Hematopoietic multipotent progenitor cell treated with erythropoietin and hydrocortisone succinate and interleukin-3 and kit ligand, for 6 days (in vitro differentiated cells): ENCODE data around the gene ANXA10.
"Not testable (repeated sequence)": the region's sequence is repeated elsewhere in the genome, so short reads cannot be mapped to it uniquely, and the experiment has no call there.

Source experiments
- DNase-seq: peaks from one replicate; pipeline ENCODE4 v3.0.0-alpha.2; 2015

The ANXA10 gene

DNA sequence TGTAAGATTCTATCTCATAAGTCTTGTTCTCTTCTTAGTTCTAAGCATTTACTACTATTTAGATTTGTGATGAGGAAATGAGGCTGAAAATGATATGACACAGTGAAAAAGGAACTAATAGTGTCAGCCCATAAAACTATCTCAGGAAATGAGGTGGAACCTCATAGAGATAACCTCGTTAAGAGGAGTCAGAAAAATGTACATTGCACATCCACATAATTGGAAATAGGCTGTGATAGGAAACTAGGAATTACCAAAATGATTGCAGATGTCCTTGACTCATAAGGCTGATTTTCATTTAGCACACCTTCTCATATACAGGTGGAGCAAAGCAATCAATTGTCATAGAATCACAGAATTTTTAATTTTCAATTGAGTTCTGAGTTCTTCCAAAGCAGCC is 26.8 kb downstream of the ANXA10 start:
- no peak for DNase-seq

DNA sequence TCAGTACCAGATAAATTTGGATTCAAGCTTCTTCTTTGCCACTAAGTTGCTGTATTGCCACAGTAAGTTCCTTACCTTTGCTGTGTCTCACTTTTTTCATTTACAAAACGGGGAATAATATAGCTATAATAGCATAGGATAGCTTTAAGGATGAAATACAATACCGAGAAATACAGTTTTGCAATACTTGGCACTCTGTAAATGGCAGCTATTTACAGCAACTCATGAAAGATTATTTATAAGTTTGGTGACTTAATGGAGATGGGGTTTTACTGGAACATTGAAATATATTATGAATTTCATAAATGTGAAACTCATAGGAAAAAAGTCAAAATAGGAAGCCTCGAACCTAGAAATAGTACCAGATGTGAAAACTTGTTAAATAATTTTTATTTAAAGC is 27.6 kb downstream of the ANXA10 start:
- DNase-seq, result no peak

DNA sequence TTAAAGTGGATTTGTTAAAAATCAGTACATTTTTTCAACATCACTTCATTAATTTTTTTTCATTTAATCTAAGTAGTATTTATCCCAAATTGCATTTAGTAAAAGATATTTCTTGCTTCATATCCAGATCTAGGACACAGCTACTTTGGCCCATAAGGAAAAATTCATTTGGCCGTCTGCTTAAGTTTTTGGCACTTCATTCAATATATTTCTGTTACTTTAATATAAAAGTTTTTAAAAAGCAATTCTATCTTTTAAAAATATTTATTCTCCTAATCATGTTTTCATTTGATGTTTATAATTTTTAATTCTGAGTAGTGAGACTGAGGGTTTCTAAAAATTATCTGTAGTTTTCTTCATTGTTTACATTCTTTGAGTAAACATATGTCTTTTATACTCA is 28.5 kb downstream of the ANXA10 start:
- no peak for DNase-seq

DNA sequence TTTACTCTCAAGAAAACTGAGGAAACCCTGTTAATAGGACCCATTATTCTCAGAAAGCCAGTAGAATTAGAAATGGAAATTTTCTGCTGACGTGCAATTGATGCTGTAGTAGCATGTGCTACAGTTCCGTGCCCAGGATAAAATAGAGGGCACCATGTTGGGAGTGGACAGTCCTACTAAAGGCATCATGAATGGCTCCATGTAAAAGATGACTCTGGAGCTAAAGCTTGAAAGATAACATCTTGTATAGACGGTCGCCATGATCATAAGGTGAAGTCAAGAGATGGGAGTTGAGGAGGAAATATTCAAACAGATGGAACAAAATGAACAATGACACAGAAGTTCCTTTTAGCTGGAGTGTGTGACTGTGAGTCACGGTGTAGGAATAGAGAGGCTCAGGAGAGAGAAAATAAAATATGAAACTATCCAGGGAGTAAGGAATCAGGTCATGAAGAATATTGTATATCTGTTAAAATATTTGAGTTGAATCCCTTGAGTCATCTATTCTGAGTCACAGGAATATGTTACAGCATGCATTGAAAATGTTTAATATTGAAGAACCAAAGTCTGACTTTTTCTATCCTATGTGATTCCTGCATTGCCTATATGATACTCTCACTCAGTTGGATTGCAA is 31.8 kb downstream of the ANXA10 start:
- DNase-seq, result no peak

DNA sequence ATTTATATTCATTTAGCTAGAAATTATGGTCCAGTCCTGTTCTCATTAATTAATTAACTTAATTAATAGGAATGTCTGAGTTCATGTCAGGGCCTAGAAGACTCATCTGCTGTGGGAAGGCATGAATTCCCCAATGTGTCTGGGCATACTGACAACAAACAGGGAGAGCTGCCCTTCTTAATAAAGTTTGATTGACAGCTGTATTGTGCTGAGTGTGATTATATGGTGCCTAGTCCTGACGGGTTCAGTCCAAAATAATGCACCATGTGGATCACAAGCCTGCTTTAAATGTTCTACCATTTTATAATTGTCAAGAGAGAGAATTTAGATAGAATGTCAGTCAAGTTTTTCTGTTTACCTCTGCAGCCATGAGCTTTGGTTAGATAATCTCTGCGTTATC is 34.6 kb downstream of the ANXA10 start:
- no peak for DNase-seq

DNA sequence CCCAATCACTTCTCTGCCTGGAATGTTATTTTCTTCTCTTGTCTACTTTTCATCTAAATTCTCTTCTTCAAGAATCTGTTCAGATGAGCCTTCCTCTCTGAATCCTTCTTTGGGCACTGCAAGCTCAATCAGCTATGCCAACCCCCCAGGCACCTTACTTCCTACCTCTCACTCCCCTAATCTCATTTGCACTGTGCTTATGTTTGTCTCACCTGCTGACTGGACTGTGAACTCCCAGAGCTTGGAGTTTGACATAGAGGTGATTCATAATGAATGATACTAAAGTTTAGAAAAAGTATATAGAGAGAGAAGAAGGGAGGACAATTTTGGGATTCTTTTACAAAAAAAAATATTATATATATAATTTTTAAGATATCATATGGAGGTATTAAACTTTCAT is 36.3 kb downstream of the ANXA10 start:
- no peak for DNase-seq

DNA sequence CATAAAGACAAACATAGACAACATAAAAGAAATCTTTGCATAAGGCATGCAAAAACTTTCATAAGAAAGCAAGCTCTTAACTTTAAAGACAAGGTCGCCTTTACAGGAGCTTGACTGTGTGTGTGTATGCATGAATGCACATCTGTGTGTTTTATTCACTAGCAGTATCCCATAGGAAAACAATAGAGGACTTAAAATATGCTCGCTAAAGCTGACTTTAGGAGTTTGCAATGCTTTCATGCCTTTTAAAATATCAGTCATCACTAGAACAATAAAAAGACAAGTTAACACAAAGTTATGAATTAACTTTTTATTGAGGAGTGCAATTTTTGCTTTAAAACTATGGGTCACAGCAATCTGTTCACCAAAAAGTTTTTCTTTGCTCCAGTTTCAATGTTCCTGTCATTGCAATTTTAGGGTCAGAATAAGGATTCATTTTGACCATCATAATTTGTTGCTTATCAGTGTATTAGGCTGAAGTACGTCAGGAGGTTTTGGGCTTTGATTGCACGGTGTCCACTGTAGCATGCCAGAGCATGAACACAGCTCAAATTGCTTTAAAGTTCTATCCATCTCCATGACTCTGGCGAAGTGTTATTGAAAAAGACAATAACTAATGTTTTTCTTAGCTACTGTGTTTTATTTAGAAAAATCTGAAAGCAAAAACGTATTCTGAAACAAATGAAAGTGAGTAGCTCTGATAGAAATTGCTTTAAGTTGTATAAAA is 36.9 kb downstream of the ANXA10 start:
- no peak for DNase-seq

DNA sequence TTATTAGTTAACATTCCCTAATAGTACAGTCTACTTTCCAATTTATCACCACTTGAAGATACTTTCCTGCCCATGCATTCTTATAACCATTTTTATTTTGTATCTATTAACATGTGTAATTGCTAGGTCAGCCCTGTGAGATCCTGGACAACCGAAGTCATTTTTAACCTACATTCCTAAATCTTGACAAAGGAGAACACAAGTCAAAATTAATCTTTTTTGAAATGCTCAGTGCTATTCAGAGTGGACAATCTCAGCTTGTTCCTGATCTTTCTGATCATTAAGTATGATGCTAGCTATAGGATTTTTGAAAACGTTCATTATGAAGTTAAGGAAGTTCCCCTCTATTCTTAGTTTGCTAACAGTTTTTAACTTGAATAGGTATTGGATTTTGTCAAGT is 37.5 kb downstream of the ANXA10 start:
- DNase-seq, result no peak

DNA sequence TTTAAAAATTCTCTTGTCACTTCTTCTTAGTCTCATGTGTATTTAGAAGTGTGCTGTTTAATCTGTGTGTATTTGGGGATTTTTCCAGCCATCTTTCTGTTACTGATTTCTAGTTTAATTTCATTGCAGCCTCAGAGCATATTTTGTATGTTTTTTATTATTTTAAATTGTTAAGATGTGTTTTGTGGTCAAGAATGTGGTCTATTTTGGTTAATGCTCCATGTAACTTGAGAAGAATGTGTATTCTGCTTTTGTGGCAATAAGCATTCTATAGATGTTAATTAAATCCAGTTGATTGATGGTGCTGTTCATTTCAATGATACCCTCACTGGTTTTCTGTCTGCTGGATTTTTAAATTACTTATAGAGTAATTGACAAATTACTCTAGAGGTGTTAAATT is 38.9 kb downstream of the ANXA10 start:
- no peak for DNase-seq

DNA sequence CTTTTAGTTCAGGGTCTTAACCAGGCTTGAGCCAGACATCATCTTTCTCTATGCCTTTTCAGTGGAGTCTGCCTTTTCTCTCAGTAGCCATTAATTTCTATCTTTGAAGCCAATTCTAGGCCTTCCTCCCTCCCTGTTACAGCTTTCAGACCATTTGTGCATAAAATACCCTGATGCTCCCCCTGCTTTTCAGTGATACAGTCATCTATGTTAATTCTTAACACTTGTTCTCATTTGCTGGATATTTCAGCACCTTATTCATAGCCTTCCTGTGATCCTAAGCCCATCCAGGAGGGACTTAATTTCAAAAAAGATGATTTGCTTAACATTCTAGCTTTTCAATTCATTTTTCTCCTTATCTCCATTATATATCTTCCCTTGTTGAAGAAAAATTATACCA is 42.3 kb downstream of the ANXA10 start:
- no peak for DNase-seq

DNA sequence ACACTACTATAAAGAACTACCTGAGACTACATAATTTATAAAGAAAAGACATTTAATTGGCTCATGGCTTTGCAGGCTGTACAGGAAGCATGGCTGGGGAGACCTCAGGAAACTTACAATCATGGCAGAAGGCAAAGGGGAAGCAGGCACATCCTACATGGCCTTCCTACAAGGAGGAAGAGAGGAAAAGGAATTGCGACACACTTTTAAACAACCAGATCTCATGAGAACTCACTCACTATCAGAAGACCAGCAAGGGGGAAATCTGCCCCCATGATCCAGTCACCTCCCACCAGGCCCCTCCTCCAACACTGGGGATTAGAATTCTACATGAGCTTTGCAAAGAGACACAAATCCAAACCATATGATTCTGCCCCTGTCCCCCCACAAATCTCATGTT is 43.5 kb downstream of the ANXA10 start:
- not testable (repeated sequence) for DNase-seq

DNA sequence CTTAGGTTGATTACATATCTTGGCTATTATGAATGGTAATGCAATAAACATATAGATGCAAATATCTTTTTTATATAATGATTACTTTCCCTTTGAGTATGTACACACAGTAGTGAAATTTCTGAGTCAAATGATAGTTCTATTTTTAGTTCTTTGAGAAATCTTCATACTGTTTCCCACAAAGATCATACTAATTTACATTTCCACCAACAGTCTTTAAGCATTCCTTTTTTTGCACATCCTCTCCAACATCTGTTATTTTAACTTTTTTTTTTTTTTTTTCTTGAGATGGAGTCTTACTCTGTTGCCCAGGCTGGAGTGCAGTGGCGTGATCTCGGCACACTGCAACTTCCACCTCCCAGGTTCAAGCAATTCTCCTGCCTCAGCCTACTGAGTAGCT is 45.4 kb downstream of the ANXA10 start:
- not testable (repeated sequence) for DNase-seq

DNA sequence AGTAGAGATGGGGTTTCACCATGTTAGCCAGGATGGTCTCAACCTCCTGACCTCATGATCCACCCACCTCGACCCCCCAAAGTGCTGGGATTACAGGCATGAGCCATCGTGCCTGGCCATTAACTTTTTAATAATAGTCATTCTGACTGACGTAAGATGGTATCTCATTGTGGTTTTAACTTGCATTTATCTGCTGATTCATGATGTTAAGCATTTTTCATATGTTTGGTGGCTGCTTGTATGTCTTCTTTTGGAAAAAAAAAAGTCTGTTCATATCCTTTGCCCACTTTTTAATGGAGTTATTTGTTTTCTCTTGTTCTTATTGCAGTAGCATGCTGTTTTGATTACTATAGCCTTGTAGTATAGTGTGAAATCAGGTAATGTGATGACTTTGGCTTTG is 45.8 kb downstream of the ANXA10 start:
- peak; percentile 10 for DNase-seq

DNA sequence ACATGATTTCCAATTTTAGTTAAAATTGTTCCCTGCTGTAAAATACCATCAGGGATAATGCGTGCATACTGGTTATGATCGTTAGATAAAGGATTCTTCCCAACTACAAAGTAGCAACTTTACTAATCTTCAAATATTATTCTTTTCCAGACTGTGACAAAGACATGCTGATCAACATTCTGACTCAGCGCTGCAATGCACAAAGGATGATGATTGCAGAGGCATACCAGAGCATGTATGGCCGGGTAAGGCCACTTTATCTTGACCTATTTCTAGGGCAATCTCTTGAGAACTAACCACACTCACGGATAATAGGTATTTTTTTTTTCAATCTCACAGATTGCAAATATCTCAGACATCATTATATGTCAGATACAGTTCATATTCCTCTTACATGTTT is 47.0 kb downstream of the ANXA10 start:
- DNase-seq, result no peak

DNA sequence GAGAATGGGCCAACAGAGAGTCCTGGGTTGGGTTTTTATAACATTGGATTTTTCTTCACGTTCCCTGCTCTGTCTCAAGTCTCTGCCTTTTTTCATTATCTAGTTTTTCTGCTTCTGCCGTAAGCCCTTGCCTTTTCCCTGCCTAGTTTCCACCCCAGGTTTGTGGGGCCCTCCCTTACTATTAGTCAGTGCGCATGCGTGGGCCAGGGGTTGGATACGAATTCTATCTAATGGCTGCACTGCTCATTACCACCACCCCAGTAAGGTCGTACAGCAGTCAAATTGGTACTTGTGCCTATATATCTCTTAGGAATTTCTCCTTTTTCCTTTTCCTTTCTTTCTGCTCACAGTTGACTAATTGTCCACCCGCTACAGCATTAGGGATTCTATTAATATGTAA is 49.4 kb downstream of the ANXA10 start:
- no peak for DNase-seq

DNA sequence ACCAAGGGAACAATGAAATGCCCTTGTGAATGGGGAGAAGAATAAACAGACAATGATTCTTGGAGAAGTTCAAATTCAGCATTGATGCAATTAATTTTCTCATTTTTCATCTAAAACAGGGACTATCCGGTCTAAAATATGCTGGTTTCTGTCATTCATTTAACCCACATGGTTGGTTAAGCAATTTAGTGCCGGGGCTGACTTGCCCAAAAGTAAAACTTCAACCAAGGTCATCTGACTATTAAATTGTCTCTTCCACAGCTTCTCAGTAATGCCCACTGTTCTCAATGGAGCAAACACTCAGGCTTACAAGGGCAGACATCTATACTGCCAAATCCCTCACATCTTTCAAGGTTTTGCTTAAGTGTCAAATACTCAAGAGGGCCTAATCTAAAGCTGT is 51.3 kb downstream of the ANXA10 start:
- DNase-seq, result no peak

DNA sequence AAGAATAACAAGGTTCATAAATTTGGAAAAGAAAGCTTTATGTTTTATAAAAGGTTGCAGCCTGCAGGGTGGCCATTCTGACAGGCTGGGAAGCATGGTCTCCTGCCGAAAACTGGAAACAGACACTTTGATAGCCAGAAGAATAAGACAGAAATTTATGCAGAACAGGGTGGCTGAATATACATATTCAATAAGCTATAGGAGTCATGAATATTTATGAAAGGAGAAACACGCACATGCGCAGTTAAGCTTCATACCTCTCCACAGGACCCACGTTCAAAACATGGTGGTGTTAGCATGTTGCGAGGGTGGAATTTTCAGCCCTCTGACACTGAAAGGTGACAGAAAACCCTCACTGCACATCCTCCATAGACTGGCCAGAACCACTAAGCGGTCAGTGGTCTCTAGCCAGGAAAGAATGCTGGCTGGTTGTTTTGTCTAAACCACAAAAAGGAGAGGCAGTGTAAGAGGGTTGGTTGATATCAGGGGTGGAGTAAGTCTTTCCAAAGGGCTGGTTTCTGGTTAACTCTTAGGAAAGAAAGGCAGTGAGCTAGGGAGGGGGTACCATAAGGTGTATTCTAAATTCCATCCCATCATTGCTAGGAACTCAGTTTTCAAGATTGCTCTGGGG is 58.2 kb downstream of the ANXA10 start:
- no peak for DNase-seq

DNA sequence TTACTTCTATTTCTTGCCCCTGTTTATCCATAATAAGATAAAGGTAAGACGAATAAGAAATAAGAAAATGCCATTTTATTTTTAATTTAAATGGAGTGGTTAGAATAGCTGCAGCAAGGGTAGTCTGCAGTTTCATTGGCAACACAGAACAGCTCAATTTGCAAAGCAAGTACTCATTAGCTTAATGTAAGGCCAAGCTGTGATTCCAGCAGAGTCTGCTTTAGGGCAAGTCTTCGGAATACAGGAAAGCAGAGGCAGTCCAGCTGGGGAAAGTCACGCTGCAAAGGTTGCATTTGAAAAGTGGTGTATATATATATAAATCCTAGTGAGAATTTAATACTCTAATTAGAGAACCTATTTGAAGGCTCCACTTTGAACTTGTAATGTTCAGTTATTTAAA is 59.0 kb downstream of the ANXA10 start:
- no peak for DNase-seq

DNA sequence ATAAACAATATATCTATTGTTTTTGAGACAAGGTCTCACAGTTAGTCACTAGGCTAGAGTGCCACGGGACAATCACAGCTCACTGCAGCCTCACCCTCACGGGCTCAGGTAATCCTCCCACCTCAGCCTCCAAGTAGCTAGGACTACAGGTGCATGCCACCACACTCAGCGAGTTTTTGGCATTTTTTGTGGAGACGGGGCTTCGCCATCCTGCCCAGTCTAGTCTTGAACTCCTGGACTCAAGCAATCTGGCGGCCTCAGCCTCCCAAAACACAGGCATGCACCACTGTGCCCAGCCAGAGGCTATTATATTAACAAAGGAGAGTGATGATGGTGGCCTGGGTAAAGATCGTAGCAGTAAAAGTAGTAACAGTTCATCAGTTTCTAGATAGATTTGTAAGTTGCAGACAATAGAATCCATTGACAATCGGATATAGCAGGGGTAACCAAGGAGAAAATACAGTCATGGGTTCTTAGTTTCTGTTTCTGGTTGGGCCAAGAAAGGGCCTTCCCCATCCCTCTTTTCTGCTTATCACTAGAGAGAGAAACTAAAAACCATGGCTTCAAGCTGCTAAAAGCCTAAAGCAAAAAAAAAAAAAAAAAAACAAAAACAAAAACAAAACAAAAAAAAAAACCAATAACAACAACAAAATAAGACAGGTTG is 60.6 kb downstream of the ANXA10 start:
- no peak for DNase-seq

DNA sequence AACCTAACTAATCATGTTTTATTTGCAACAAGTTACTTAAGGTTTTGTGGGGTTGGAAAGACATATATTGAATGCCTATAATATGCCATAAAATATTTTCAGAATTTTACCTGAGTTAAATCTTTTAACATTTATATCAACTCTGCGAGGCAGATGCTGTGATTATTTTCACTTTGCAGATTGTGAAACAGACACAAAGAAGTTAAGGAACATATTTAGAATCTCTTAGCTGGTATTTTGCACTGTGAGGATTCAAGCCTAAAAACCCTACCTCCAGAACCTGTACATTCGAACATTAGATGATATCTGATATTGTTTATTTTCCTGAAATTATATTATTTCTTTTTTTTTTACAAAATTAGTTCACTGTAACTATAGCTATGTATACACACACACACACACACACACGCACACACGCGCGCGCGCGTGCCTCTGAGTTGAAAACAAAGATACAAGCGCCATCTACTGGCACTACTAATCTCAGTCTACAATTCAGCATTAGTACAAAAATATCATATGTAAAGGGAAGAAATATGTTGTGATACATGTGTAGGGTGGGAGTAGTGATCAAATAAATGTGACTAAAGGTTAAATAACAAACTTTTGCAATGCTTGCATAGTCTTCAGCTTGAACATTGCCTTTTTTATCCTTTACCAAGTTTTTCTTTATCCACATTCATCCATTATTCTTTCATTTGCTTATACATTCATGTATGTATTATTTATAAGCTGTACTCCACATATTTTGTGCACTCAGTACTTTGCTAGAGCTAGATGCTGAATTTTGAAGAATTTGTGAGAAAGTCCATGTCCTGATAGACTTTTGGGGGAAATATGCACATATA is 61.5 kb downstream of the ANXA10 start:
- DNase-seq, result peak; percentile 86

DNA sequence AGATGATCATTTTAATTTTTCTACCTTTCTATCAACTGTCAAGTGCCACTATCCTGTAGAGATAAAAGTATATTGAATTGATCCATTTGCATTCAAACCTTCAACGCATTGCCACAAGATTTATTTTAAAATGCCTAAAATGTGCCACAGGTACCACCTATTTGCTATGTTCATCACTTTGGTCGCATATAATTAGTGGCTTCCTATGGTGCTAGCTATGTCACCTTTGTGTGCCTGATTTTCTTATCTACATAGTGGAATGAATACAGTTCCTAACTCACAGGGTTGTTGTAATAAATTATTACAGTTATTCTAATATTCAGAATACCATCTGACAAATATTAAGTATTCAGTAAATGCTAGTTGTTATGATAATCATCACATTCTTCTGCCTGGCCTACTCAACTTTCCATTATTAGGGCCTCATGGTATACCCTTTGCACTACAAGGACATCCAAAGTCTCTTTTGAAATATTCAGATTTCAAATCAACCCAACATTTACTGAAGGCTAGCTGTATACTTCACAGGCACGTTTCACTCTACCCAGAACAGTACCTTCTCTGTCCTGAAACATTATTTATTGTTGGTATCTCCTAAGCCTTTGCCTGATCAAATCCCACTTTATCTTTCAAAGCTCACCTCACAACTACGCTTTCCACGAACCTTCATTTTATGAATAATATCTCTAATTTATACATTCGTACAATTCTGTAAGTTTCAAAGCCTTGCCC is 62.4 kb downstream of the ANXA10 start:
- DNase-seq, result no peak

DNA sequence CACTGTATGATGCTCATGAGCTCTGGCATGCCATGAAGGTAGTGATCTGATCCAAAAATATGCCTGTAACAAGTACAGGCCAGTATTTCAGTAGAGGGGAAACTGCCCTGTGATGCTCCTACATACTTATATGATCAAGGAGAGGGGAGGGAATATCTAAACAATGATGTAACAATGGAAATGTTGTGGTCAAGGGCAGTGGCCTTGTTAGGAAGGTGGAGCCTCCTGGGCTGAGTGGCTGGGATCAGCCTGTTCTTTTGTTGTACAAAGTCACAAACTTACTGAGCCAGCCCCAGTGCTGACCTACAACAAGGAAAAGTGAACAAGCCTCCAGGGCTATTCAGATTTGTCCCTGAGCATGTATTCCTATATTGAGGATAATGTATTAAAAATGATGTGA is 70.3 kb downstream of the ANXA10 start:
- DNase-seq, result no peak
